ENCODE measurements around the gene CBX2. TPM values are rescaled to one million over a fixed set of nuclear protein-coding genes. Genes with fewer than 3 reads are reported as not detected.
"Not testable (repeated sequence)": the region's sequence is repeated elsewhere in the genome, so short reads cannot be mapped to it uniquely, and the experiment has no call there.

Gene CBX2
- total RNA-seq, 1 experiment from 2014 or later: 18.0 TPM

DNA sequence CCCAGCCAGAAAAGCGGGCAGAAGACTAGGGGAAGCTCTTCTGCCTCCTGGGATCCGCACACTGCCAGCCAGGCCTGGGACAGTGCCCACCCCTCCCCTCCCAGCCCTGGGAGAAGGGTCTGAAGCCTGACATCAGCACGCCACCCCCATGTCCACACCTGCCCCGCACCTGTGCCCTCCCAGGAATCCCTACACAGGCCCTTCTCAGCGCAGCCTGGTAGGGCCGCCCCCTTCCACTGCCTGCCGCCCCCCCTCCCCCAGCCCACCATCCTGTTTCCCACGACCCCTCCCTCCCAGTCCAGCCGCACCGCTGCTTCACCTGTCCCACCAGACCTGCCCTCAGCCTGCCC is 36.6 kb upstream of the CBX2 start:
- in situ Hi-C loops (cut with HindIII; ENCODE audit: low pct_unique_long_range_greater_than_20kb, low sequenced_read_pairs): loop anchor here (10.0 kb wide), 1 partner anchor 153 kb away; no protein-coding TSS in a partner anchor
- DNase-seq (ENCODE audit: low read depth, low spot score): no peak

- DNase-seq (ENCODE audit: low read depth, low spot score): peak; percentile 88
- in situ Hi-C loops (cut with HindIII; ENCODE audit: low pct_unique_long_range_greater_than_20kb, low sequenced_read_pairs): loop anchor here (10.0 kb wide), 1 partner anchor 153 kb away; no protein-coding TSS in a partner anchor
These were observed 36.0 kb upstream of the CBX2 start for GRCh38 chr17:79741751-79742588.

GRCh38 chr17:79742589-79742918 is 35.4 kb upstream of the CBX2 start:
- no peak for DNase-seq (ENCODE audit: low read depth, low spot score)
- in situ Hi-C loops (cut with HindIII; ENCODE audit: low pct_unique_long_range_greater_than_20kb, low sequenced_read_pairs): loop anchor here (10.0 kb wide), 1 partner anchor 152 kb away; no protein-coding TSS in a partner anchor

DNA sequence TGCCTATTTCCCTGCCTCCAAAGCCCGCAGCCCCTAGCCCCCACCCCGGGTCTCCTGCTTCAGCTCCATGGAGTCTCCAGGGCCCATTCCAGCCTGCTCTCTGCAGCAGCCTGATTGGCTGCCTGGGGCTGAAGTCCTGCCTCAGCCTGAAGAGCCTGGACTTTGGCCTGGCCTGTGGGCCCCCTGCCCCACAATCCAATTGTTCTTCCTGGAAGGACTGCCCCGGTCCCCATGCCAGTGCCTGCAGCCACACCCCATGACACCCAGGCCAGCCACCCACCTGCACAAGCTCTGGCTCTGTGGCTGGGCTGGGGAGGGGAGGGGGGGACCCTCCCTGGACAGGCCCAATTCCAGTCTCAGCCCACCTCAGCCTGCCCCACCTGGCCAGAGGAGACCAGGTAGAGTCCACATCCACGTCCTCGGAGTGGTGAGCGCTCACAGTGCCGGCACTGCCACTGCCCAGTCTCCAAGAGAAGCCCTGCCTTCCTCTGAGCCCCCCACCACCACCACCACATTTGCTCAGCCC is 34.9 kb upstream of the CBX2 start:
- in situ Hi-C loops (cut with HindIII; ENCODE audit: low pct_unique_long_range_greater_than_20kb, low sequenced_read_pairs): loop anchor here (10.0 kb wide), 1 partner anchor 152 kb away; no protein-coding TSS in a partner anchor
- no peak for DNase-seq (ENCODE audit: low read depth, low spot score)

GRCh38 chr17:79743614-79744013 is 34.3 kb upstream of the CBX2 start:
- no peak for DNase-seq (ENCODE audit: low read depth, low spot score)
- in situ Hi-C loops (cut with HindIII; ENCODE audit: low pct_unique_long_range_greater_than_20kb, low sequenced_read_pairs): loop anchor here (10.0 kb wide), 1 partner anchor 151 kb away; no protein-coding TSS in a partner anchor

DNA sequence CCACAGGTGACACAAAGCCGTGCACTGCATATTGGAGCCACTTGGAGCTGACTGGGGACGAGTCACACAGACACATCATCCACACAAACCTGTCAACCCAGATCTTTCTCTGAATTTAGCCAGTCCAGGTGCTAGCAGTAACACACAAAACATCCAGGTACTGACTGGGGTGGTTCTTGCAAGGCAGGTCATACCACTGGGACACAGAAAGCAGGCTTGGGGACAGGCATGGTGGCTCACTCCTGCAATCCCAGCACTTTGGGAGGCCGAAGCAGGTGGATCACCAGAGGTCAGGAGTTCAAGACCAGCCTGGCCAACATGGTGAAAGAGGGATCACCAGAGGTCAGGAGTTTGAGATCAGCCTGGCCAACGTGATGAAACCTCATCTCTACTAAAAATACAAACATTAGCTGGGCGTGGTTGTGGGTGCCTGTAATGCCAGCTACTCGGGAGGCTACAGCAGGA is 32.3 kb upstream of the CBX2 start:
- DNase-seq (ENCODE audit: low read depth, low spot score): no peak
- in situ Hi-C loops (cut with HindIII; ENCODE audit: low pct_unique_long_range_greater_than_20kb, low sequenced_read_pairs): loop anchor here (10.0 kb wide), 1 partner anchor 149 kb away; no protein-coding TSS in a partner anchor

GRCh38 chr17:79746889-79747507 is 30.9 kb upstream of the CBX2 start:
- no peak for DNase-seq (ENCODE audit: low read depth, low spot score)
- in situ Hi-C loops (cut with HindIII; ENCODE audit: low pct_unique_long_range_greater_than_20kb, low sequenced_read_pairs): loop anchor here (10.0 kb wide), 1 partner anchor 148 kb away; no protein-coding TSS in a partner anchor

GRCh38 chr17:79747508-79748294 is 30.2 kb upstream of the CBX2 start:
- in situ Hi-C loops (cut with HindIII; ENCODE audit: low pct_unique_long_range_greater_than_20kb, low sequenced_read_pairs): loop anchor here (10.0 kb wide), 1 partner anchor 147 kb away; no protein-coding TSS in a partner anchor
- DNase-seq (ENCODE audit: low read depth, low spot score): no peak

GRCh38 chr17:79748295-79749099 is 29.5 kb upstream of the CBX2 start:
- in situ Hi-C loops (cut with HindIII; ENCODE audit: low pct_unique_long_range_greater_than_20kb, low sequenced_read_pairs): loop anchor here (10.0 kb wide), 1 partner anchor 146 kb away; no protein-coding TSS in a partner anchor
- DNase-seq (ENCODE audit: low read depth, low spot score): no peak

- peak; percentile 44 for DNase-seq (ENCODE audit: low read depth, low spot score)
- in situ Hi-C loops (cut with HindIII; ENCODE audit: low pct_unique_long_range_greater_than_20kb, low sequenced_read_pairs): loop anchor here (10.0 kb wide), 1 partner anchor 146 kb away; no protein-coding TSS in a partner anchor
These were observed 28.7 kb upstream of the CBX2 start for GRCh38 chr17:79749156-79749815.

DNA sequence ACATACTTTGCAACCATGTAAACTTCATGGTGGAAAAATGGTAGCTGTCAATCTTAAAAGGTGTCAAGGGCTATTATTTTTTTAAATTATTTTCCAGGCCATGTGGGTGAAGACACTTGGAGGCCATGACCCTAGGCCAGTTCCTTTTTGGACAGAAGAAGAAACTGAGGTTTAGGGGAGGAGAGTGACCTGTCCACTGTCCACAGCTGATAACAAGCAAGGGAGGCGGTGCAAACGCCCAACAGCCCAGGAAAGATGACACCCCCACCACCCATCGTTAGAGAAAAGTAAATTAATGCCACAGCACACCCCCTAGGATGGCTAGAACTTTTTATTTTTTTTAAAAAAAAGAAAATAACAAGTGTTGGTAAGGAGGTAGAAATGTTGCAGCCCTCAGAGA is 28.0 kb upstream of the CBX2 start:
- in situ Hi-C loops (cut with HindIII; ENCODE audit: low pct_unique_long_range_greater_than_20kb, low sequenced_read_pairs): loop anchor here (10.0 kb wide), 1 partner anchor 145 kb away; no protein-coding TSS in a partner anchor
- DNase-seq (ENCODE audit: low read depth, low spot score): no peak

DNA sequence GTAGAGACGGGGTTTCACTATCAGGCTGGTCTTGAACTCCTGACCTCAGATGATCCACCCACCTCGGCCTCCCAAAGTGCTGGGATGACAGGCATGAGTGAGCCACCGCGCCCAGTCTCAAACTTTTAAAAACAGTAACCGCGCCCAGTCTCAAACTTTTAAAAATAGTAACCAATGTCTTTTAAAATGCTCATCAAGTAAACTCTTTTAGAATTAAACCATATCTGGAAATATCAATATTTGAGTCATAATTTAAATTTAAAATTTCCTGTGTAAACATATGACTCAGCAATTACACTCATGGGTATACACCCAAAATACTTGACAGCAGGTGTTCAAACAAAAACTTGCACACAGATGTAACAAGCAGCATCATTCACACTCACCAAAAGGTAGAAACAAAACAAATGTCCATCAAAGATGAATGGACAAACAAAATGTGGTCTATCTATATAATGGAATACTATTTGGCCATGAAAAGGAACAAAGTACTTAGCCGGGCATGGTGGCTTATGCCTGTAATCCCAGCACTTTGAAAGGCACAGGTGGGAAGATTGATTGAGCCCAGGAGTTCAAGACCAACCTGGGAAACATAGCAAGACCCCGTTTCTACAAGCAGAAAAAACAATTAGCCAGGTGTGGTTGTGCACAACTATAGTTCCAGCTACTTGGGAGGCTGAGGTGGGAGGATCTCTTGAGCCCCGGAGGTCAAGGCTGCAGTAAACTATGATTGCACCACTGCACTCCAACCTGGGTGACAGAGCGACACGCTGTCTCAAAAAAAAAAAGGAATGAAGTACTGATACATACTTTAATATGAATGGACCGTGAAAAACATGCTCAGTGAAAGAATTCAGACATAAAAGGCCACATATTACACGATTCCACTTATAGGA is 27.1 kb upstream of the CBX2 start:
- no peak for DNase-seq (ENCODE audit: low read depth, low spot score)
- in situ Hi-C loops (cut with HindIII; ENCODE audit: low pct_unique_long_range_greater_than_20kb, low sequenced_read_pairs): no loop called here

DNA sequence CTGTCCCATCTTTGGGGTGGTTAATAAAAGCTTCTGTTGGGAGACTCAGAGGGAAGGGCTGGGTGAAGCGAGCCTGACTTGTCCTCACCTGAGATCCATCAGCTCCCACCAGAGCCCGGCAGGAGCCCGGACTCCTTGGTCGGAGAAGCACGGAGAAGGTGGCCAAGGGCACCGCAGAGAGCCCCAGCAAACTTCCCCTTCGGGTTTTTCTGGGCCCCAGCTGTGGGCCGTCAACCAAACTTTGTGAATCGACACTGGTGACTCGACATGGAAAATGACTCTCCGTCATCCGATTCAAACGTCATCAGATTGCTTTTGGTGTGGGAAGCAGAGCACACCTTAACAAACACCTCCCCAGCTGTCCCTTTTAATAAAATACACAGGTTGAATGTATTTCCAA is 25.8 kb upstream of the CBX2 start:
- in situ Hi-C loops (cut with HindIII; ENCODE audit: low pct_unique_long_range_greater_than_20kb, low sequenced_read_pairs): no loop called here
- DNase-seq (ENCODE audit: low read depth, low spot score): no peak

GRCh38 chr17:79754370-79754769 is 23.6 kb upstream of the CBX2 start:
- in situ Hi-C loops (cut with HindIII; ENCODE audit: low pct_unique_long_range_greater_than_20kb, low sequenced_read_pairs): no loop called here
- DNase-seq (ENCODE audit: low read depth, low spot score): no peak

GRCh38 chr17:79754903-79755302 is 23.0 kb upstream of the CBX2 start:
- DNase-seq (ENCODE audit: low read depth, low spot score); in situ Hi-C loops (cut with HindIII; ENCODE audit: low pct_unique_long_range_greater_than_20kb, low sequenced_read_pairs): not testable (repeated sequence)
